ENCODE data around the gene MEI1.

MEI1 gene

DNA sequence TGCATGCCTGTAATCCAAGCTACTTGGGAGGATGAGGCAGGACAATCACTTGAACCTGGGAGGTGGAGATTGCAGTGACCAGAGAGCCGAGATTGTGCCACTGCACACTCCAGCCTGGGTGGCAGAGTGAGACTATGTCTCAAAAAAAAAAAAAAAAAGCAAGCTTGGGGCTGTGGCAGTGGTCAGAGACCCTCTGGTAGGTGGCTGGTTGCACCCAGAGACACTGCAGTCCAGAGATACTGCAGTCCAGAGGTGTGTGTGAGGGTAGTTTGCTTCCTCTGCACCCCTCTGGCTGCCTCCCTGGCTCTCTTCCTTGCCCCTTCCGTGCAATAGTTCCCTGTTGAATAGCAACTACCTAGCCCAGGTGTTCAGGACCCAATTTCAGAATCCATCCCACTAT lies 99.4 kb downstream of the MEI1 start:
- no peak for DNase-seq

DNA sequence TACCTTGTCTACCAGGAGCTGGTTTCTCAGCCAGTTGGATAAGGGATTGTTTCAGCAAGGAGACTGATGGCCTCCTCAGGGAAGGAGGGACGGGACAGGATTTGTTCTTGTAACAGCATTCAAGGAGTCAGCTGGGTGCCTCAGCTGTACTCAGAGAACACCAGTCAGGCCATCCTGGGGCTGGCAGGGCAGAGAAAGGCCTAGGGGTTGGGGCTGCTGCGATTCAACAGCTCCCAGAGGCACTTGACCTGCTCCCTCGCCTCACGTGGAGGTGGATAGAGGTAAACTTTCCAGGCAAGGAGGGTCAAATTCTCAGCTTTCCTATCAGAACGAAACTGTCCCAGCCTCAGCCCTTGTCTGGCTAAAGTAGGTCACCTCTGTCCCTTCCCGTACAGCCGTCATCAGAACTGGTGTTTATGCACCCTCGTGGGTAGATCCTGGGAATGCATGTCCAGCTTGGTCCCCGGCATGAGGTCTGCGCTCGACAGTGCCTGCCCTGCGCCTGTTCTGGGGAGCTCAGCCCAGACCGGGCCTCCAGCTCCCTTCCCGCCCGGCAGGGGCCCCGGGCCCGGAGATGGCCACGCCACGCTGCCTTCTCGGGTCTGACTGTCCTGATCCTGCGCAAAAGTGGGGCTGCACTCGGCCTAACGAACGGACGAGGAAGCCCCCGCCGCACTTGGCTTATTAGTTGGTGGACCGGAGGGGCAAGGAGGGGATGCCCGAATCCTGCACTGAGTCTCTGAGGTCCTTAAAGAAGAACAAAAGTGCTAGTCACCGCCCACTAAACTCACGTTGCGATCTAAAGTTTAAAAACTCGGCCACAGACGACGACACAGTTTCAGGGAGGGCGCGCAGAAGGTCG lies 100.4 kb downstream of the MEI1 start:
- no peak for DNase-seq

DNA sequence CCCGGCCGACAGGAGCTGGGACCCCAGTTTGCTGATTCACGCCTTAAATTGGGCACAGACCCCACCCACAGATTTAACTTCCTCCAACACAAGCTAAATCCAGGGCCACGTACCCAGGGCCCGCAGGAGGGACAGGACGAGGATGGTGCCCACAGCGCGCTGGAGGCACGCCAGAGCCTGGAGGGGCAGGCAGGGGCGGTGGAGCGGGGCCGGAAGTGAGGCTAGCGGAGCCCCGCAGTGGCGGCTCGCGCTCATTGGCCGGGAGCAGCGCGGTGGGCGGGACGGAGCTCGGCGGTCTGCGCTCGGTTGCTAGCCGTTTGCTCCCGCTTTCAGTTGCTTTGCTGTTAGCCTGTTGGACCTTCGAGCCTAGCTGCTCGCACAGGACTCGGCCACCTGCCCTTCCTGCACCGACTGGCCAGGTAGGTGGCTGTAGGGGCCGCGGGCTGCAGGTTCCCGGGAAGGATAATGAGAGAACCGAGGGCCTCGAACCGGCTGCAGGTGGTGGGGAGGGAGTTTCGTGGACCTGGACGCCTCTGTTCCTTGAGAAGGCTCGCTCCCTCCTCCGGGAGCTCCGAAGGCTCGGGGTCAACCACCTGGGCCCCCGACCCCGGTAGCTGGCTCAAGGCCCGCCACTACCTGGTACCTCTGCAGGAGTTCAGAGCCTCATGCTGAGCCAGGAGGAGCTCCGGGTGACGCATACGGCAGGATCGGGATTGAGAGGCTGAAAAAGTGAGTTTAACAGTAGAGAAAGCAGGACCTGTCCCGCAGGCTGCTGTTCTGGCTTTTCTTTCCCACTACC lies 101.2 kb downstream of the MEI1 start, which contains the start of gene CCDC134:
Gene CCDC134, plus strand, starts transcription at position 332 of the 799 bp plus-strand sequence. CDS start 8,212 bp downstream, outside the sequence.
- DNase-seq = peak; percentile 27

DNA sequence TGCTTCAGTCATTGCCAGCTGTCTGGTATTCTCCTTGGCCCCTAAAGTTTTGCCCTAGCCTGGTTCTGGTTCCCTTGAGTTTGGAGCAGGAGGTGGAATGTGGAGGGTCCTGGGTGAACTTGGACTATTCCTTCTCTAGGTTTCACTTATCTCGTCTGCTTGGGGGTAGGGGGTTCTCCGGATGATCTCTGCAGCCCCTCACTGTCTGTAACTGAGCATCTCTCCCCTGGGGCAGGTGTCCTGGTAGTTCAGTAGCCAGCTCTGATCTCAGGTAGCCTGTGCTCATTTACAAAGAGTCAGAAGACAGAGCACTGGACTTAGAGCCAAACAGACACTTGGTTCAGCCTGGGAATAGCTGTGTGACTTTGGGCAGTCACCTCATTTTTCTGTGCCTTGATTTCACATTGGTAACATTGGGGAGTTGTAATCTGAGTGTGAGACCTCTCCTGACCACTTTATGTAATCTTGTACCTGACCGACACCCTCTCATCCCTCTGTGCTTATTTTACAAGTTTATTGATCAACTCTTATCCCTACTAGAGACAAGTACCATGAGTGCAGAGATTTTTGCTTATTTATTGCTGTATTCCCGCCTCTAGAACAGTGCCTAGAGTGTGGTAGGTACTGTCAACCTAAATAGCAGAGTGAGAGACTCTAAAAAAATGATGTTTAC lies 102.0 kb downstream of the MEI1 start:
- DNase-seq = no peak

DNA sequence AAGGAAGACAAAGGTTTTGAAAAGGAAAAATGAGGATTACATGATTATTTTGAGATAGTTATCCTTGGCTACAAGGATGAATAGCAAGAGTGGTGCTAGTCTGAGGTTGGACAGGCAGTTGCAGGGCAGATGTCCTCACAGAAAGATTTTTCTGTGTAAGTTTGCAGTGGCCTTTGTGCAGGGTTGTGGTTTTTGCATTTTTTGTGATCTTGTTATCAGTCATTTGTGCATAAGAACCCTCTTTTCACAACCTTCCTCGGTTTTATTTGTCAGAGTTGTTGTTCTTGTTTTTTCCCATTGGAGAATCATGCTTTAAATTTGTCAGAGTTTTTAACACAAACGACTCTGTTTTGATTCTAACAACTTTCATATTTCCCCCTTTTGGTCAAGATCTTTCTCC lies 102.6 kb downstream of the MEI1 start:
- DNase-seq = no peak

DNA sequence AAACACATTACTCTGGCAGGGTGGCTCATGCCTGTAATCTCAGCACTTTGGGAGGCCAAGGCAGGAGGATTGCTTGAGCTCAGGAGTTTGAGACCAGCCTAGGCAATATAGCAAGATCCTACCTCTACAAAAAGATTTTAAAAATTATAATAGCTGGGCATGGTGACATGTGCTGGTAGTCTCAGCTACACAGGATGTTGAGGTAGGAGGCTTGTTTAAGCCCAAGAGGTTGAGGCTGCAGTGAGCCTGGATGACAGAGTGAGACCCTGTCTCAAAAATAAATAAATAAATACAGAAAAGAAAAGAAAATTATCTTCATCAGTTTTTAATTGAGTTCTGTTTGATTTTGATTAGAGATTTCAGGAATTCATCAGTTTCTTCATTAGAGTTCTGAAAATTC lies 106.3 kb downstream of the MEI1 start:
- no peak for DNase-seq

DNA sequence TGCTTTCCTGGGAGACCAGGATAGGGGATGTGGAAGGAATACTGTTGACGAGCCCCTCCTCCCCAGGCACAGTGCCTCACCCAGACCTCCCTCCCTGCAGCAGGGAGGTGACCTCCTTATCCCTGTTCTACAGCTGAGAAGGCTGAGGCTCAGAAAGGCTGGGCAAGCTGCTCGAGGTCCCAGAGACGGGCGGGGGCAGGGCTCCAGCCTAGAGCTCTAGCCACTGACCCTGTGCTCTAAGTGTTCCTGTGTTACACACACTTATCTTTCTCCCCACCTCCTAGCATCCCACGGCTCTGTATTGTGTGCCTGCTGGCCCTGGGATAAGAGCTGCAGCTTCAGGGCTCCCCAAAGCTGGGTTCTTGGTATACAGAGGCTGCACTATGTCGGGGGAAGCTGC lies 109.1 kb downstream of the MEI1 start:
- DNase-seq = no peak

DNA sequence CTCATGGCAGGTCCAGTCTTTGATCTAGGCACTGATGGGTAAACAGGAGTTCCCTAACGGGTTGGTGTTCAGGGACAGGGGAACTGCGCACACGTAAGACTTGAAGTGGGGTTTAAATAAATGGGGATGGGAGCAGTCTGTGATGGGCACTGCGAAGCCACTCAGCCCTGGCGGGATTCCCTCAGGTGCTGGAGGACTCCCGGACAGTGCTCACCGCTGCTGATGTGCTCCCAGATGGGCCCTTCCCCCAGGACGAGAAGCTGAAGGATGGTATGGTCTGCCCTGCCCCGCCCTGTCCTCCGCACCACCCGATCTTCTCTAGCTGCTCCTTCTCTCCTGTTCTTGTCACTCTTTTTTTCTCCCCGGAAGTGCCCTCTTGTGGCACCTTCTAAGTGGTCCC lies 110.7 kb downstream of the MEI1 start:
- DNase-seq = no peak

DNA sequence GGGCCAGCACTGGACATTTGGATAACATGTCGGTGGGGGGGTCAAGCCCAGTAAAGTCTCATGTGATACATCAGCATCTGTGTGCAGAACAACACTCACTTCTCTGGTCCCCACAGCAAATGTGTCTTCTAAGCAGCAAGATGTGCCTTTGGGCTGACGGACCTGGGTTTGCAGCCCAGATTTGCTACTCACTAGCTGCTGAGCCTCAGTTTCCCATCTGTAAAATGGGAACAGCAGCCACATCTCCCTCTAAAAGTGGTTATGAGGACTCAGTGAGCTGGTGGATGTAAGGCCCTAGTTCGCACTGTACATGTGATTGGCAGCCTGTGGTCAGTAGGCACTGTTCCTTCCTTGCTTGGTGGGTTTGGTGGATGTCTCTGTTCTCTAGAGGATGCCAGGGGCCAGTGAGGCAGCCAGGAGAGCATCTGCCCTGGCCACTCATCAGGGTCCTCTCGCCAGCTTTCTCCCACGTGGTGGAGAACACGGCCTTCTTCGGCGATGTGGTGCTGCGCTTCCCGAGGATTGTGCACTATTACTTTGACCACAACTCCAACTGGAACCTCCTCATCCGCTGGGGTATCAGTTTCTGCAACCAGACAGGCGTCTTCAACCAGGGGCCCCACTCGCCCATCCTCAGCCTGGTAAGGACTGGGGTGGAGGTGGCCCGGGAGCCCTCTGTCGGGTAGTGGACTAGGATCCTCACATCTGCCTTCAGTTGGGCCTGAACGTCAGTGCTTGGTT lies 113.7 kb downstream of the MEI1 start:
- no peak for DNase-seq

DNA sequence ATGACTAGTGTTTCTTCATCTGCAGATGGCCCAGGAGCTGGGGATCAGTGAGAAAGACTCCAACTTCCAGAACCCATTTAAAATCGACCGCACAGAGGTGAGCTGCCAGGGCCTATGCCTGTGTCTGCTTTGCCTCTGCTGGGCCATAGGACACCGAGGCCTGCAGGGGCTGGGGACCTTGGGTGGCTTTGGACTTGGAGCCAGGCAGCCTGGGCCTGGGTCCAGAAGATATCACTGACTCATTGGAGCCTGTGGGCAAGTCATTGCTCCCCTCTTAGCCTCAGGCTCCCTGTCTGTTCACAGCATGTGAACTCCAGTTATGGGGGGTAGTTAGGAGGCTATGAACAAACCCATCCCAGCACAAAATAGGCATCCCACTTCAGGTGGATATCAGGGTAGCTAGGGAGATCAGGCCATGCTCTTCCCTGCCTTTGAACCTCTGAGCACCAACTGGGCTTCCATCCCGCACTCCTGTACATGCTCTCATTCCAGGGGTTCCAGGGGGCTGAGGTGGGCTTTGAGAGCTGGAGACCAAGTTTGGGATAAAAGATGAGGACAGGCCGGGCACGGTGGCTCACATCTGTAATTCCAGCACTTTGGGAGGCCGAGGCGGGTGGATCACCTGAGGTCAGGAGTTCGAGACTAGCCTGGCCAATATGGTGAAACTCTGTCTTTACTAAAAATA lies 114.6 kb downstream of the MEI1 start:
- DNase-seq = no peak

DNA sequence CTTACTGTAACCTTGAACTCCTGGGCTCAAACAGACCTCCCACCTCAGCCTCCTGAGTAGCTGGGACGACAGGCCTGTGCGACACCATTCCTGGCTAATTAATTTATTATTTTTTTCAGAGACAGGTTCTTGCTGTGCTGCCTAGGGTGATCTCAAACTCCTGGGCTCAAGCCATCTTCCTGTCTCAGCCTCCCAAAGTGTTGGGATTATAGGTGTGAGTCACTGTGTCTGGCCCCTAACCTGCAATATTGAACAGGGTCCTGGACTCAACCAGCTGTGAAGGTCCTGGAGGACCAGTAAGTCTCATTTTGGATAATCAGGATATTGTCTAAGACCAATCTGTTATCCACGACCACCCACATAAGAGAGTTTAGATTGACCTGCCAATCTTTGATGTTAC lies 116.4 kb downstream of the MEI1 start:
- DNase-seq = no peak

DNA sequence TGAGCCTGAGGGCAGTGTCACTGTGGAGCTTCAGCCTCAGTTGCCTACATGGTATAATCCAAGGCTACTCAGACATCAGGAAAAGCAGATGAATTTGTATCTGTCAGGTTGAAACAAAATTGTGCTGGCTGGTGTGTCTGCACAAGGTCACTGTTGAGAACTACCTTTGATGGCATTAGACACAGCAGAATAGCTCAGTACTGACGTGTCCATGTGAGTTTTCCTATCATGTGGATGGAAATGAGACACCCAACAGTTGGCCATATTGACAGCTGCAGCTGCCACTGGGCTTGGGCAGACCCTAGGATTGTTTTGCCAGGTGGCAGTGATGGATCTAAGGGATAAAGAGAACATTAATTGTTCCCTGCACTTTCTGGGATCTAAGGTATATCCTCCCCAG lies 116.9 kb downstream of the MEI1 start:
- no peak for DNase-seq

DNA sequence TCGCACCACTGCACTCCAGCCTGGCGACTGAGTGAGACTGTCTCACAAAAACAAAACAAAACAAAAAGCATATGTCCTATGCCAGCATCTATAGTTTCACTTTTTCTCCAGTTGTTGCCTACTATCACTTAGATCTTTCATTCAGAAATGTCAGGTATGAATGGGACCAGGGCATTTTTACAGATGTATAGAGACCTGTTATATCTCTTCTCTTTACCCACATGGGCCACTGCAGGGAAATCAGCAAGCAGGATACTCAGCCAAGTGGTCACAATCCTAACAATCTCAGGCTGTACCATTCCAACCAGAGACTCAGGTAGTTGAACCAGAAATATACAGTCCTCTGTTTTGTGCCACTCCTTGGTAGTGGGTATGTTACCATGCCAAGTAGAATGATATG lies 117.6 kb downstream of the MEI1 start:
- no peak for DNase-seq

DNA sequence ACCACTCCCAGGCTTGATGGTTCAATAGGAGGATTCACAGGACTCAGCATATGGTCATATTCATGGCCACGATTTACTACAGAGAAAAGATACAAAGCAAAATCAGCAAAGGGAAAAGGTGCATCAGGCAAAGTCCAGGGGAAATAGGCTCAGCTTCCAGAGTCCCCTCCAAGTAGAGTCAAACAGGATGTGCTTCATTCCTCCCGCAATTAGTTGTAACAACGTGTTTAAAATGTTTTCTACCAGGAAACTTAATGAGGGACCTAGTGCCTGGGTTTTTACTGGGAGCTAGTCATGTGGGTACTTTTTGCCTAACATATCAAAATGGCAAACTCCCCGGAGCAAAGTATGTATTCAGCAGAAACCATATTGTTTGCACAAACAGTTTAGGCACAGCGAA lies 118.7 kb downstream of the MEI1 start:
- no peak for DNase-seq

DNA sequence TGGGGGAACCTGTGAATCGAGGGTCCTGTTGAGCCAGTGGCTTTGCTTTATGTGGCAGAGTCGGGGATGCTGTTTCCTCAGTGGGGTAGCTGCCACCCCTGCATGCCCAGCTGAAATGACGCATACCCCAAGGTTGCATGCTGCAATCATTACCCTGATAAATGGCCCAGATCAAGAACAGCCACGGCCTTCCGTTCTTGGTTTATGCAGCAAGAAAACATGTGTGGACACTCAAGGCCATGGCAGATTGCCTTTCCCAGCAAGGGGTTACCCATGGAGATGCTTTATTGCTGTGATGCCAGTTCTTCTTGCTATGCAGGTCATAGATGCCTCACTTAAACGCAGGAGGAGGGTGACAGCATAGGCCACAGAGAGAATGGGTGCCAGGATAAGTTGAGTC lies 119.3 kb downstream of the MEI1 start:
- DNase-seq = no peak

DNA sequence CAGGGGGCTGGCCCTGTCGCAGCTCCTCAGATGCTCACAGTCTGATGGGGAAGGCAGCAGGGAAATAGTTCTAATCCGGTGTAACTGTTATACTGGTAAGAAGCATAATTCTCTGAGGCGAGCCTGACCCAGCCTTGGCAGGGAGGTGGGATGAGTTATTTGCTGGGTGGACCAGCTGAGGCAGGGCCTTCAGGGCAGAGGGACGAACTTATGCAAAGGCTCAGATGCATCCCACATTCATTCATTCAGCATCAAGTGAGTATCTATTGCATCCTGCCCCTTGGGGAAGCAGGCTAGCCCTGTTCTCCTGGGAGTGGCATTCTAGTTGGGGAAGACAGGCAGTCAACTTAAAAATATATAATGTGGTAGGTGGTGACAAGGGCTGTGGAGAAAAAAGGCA lies 120.0 kb downstream of the MEI1 start:
- no peak for DNase-seq

DNA sequence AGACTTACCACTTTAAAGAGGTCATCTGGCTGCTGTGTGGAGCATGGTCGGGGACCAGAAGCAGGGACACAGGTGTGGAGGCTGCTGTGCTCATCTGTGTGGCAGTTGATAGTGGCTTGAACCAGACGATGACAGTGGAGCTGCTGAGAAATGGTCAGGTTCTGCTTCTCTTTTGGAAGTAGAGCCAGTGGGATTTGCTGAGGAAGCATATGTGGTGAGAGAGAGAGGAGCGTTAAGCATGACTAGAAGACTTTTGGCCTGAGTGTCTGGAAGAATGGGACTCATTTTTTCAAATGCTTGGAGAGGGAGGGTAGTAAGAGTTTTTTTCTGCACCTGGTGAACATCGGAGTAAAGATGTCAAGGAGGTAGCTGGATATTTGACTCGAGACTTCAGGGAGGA lies 121.1 kb downstream of the MEI1 start:
- DNase-seq = no peak

DNA sequence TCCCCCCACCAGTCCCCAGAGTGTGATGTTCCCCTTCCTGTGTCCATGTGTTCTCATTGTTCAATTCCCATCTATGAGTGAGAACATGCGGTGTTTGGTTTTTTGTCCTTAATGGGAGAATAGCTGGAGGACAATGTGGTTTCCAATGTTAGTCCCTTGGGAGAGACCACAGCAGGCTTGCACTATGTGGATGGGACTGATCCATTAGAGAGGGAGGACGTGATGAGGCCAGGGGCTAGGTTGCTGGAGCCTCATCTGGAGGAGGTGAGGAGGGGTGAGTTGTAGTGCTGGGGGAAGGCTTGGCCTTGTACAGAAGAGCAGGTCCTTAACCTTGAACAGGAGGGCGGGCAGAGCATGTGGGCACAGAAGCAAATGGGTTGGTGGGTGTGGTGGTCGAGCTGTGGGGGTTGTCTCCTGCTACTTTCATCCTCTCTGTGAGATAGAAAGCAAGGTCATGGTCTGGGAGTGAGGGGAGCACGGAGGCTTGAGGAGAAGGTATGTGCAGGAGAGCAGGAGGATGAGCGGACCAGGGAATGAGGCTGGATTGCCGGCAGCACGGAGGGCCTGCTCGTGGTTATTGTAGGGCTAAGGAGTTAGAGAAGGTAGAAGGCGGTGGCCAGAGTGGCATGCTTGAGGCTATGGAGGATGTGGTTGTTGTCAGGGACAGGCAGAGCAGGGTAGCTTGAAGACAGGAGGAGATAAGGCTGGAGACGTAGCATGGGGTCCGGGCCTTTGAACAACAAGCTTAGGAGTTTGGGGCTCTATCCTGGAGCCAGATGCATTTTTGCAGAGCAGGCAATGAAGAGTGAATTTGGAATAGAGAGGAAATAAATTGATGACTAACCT lies 122.4 kb downstream of the MEI1 start:
- DNase-seq = no peak

DNA sequence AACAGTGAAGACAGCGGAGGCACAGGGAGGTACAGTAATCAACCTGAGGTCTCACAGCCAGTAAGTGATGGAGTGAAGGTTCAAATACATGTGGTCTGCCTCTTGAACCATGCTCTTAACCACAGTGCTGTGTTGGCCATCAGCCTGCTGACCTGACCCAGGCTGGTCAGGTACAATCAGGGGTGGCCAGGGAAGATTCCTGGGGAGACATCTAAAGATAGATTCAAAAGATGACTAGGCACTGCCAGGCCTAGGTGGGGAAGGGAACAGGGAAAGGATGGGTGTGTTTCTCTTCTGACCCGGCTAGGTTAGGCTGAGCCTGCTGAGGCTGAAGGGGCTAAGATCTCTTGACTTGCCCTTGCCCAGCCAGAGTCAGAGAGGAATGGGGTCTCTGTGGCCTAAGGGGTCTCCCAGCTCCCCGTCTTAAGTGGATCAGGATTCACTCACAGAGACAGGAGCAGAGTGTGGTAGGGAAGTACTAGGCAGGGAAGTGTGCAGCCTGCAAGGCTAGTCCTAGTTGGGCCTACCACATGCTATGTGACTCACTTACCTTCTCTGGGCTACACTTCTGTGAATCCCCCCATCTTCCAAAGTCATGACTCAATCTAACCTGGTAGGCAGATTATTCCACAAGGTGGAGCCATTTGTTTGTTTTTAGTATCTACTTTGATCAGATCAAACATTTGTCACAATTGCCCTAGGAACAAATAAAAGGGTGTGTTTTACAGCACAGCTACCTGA lies 123.2 kb downstream of the MEI1 start:
- peak; percentile 39 for DNase-seq

DNA sequence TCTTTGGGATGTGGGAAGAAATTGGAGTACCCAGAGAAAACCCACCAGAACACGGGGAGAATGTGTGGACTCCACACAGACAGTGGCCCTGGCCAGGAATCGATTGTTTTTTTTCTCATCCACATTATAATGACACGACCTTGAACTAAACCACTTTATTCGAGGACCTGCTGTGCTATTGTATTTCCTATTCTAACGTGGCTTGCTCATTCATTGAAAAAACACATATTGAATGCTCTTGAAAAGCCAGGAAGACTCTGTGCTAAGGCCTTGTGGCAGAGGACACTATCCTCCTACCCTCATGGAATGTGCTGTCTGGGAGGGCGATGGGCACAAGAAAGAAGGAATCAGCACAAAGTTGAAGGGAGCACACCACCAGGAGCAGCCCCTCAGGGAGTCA lies 124.5 kb downstream of the MEI1 start:
- no peak for DNase-seq

DNA sequence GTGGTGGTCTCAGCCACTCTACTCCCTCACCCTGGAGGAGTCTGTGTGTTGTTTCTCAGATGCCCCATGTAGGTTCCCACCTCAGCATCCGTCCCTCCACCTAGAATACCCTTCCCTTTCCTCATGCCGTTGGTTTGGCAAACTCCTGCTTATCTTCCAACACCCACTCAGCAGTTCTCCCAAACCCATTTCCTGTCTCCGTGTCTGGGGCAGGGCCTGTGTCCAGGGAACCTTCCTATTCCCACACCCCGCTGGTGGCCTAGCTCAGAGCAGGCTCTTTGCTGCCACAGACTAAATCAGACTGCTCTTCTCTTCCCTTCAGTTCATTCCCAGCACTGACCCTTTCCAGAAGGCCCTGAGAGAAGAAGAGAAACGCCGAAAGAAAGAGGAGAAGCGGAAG lies 126.1 kb downstream of the MEI1 start:
- no peak for DNase-seq
